NCI-H82 treated with DMSO at 0.1 percent for 48 hours (cell line): Measurements from ENCODE around the gene CPSF4L.
"Not testable (repeated sequence)": the region's sequence is repeated elsewhere in the genome, so short reads cannot be mapped to it uniquely, and the experiment has no call there.

Experiments
- DNase-seq: peaks from one replicate; lab custom pipeline; 2025; ENCODE audit not compliant: unreplicated experiment; lab: John Stamatoyannopoulos, UW

CPSF4L gene, protein sequence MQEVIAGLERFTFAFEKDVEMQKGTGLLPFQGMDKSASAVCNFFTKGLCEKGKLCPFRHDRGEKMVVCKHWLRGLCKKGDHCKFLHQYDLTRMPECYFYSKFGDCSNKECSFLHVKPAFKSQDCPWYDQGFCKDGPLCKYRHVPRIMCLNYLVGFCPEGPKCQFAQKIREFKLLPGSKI

DNA sequence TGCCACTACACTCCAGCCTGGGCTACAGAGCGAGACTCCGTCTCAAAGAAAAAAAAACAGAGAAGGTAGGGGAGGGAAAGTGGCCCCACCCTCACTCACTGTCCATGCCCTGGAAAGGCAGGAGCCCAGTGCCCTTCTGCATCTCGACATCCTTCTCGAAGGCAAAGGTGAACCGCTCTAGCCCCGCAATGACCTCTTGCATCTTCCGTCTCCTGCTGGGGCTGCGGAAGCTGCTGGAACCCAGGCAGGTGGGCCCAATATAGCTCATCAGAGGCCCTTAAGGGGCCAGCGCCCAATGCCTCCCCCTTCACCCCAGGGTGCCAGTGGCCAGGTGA, at the start of gene CPSF4L:
TSS of gene CPSF4L (minus strand) at position 264 of the 335 bp plus-strand sequence. CDS start at position 202, 62 bp downstream.
- no peak for DNase-seq

DNA sequence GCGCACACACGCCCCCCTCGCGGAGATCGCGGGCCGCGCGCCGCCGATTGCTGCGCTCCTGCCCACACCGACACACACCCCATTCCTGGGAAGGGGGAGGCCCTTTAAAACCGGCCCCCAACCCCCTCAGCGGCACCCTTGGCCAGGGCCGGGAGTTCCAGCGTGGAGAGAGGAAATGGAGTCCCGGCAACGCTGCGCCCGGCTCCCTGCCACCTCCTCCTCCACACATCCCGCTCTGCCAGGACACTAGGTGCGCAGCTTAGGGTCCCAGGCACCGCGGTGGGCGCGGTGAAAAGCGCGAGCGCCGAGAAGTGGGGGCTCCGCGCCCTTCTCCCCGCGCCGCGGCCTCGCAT, 49.7 kb upstream of the CPSF4L start:
- no peak for DNase-seq

DNA sequence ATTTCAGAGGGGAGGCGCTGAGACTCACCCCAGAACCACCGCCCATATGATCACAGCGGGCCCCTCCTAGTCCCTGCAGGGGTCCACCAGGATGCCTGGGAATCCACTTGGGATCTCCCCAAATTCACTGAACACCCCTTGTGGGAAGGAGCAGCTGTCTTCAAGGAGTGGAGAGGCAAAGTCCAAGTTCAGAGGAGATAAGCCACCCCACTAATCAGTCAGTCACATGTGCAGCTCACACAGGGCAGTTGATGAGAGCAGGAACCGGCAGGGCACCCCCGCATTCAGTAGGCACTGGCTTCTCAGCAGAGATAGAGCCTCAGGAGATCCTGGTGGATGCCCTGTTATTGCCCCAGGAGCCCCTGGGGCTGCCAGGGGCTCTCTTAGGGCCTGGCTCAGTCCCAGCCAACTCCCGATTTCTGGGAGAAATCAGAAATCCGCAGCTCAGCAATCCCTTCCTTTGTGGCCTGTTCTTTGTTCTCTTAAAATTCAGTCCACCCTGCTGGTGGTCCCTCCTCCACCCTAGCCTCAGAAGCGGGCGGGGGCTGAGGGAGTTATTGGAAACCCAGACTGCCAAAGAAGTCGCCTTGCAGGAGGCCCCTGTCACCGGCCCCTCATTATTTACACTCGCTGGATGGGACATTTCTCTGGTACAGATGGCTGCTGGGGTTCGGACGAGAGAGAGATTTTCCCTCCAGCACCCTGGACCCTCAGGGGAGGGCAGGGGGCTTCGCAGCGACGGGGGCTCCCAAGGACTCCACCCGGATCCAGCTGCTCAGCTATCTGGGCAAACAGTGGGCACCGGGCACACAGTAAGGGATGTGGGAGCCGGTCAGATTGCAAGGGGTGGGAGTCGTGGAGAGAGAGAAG, 48.3 kb upstream of the CPSF4L start:
- DNase-seq, result peak; percentile 57

DNA sequence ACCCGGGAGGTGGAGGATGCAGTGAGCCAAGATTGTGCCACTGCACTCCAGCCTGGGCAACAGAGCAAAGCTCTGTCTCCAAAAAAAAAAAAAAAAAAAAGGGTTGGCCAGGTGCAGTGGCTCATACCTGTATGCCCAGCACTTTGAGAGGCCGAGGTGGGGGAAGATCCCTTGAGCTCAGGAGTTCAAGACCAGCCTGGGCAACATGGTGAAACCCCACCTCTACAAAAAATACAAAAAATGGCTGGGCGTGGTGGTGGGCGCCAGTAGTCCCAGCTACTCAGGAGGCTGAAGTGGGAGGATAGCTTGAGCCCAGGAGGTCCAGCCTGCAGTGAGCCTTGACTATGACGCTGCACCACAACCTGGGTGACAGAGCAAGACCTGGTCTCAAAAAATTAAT, 47.3 kb upstream of the CPSF4L start:
- not testable (repeated sequence) for DNase-seq

DNA sequence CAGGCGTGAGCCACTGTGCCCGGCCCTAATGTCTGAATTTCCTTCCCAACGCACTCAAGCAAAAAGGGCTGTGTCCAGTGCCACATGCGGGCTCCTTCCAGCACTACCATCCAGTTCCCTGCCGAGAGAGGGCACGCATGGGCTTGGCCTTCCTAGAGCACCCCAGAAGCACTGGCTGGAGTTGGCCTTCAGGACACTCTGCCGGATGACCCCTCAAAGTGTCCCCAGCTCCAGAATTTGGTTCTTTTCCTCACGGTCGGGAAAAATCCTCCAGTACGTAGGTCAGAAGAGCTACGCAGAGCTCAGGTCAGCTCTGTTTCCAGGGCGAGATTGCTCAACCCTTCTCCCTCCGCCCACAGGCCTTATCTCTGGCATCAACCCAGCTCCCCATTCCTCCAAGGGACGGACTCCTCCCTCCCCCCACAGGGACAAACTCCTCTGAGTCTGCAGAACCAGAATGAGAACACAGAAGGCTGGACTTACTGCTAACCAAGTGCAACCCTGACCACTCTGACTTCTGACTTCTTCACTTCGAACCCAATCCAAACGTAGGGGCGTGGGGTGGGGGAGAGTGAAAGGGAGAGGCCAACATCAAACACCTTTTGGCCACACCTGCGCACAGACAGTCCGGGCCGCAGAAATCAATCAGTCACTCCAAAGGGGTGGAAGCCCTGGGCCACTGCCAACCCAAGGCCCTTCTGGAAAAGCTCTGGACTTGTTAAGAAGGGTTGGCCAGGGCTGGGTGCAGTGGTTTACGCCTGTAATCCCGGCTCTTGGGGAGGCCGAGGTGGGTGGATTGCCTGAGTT, 46.5 kb upstream of the CPSF4L start:
- DNase-seq, result no peak

DNA sequence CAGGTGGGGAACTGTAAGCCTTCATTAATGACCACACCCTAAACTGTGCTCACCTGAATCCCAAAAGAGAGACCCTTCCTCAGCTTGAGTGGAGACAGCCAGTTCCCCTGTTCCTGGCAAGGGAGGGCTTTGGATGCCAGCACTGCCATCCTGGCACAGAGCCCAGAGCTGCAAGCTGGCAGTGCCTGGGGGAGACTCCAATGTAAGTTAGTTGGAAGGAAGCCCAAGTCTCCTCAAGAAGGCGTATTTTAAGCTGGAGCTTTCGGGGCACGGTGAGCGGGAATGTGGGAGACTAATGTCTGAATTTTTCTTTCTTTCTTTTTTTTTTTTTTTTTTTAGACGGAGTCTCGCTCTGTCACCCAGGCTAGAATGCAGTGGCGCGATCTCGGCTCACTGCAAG, 45.5 kb upstream of the CPSF4L start:
- no peak for DNase-seq

DNA sequence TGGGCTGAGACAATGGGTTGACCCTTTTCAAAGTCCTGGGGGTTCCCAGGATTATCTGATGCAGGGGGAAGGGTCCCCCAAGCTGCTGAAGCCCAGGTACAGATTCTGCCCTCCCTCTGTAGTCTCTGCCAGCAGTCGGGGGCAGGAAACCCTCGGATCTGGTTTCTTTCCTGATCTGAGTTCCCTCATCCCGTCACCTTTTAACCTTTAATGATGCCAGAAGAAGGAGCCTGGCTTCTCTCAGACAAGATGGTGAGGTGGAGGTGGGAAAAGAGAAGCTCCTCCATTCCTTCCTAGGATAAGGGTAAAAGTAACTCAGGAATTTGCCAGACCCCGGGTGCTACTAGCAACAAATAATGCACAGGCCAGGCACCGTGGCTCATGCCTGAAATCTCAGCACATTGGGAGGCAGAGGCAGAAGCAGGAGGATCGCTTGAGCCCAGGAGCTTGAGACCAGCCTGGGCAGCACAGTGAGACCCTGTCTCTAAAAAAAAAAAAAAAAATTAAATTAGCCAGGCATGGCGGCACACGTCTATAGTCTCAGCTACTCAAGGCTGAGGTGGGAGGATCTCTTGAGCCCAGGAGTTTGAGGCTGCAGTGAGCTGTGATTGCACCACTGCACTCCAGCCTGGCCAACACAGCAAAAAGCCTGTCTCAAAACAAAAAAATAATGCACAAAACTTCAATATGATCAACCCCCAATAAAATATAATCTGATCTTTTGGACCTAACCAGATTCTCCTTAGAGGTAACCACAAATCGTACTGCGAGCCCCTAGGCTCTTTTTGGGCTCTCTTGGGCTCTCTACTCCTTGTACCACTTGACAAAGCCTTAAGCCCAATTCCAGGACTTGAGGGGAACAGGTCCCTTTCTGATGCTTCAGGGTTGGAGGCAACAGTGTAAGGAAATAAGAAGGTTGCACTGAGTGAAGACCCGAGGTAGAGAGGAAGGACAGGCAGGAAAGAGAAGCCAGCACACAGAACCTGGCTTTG, 44.5 kb upstream of the CPSF4L start:
- DNase-seq, result no peak

DNA sequence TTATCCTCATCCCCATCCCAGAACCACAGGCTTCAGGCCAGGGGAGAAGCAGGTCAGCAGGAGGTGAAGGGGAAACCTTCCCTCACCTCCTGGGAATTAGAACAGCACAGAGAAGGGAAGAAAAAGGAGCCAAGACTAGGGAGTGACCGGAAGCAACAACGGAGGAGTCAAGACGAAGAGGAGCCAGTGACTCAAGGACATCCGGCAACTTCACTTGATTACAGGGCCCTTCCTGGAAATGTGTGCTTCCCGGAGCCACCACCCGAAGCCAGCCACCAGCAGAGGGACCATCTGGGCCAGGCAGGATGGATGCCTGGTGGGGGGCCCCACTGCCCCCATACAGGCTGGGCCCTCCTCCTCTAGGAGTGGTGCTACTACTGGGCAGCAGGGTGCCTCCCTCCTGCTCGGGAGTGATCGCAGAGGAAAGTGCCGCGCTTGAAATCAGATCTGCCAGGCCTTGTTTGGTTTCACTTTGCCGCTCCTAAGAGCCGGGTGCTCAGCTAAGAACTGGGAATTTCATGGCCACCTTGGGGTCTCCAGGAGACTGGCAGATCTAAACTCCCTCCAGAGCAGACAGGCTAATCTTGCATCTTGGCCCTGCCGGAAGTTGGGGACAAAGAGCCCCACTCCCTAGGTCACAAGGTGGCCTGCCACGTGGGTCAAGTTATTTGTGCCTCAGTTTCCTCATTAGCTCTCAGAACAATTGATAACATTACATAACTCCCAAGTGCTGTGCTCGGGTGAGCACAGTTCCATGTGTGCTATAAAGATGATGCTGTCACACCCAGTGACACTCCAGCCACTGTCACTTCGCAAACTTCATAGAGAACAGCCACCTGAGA, 43.5 kb upstream of the CPSF4L start:
- no peak for DNase-seq

DNA sequence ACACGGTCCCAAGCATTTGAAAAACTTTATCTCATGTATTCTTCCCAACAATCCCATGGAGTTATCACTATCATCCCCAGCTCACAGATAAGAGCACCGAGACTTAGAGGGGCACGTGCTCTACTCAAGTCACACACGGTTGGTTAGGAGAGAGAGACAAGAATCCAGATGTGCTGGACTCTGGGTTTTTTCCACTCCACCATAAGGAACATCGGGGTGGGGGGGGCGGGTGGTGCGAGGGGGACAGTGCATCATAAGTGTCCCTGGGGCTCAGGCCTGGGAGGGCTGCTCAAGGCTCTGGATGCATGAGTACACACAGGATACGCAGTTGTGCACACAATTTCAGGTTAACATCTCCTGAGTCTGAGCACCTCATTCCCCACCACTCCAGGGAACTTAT, 42.8 kb upstream of the CPSF4L start:
- DNase-seq, result no peak

DNA sequence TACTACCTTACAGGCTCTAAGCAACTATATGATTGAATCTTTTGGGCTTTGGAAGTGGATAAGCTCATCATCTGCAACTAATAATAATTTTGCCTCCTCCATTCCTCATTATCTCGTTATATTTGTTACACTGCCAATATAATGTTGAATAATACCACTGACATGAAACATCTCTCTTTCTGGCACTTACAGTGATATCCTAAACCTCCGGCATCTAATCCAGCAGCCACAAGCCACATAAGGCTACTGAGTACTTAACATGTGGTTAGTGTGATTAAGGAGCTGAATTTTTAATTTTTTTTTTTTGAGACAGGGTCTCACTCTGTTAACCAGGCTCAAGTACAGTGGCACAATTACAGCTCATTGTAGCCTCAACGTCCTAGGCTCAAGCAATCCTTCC, 40.5 kb upstream of the CPSF4L start:
- no peak for DNase-seq

DNA sequence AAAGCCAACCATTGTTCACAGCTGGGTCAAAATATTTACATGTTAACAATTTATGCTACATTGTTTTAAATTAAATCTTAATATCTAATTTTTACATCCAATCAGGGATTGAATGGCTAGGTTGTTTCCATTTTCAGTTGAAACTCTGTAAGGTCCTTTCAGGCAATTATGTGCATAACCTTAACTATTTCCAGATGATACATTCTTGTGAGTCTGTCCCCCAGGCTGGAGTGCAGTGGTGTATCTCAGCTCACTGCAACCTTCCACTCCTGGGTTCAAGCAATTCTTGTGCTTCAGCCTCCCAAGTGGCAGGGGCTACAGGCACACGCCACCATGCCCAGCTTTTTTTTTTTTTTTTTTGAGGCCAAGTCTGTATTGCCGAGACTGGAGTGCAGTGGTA, 39.7 kb upstream of the CPSF4L start:
- no peak for DNase-seq

DNA sequence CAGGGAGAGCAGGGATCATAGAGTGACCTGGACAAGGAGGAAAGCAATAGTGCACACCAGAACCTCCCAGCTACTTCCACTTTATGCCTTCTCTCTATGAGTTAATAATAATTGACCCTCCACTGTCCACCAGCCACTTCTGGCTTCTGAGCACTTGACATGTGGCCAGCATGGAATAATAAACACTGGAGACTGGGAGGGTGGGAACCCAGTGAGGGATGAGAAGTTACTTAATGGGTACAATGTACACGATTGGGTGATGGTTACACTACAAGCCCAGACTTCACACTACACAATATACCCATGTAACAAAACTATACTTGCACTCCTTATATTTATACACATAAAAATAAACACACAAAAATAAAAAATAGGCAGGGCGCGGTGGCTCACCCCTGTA, 38.7 kb upstream of the CPSF4L start:
- no peak for DNase-seq

DNA sequence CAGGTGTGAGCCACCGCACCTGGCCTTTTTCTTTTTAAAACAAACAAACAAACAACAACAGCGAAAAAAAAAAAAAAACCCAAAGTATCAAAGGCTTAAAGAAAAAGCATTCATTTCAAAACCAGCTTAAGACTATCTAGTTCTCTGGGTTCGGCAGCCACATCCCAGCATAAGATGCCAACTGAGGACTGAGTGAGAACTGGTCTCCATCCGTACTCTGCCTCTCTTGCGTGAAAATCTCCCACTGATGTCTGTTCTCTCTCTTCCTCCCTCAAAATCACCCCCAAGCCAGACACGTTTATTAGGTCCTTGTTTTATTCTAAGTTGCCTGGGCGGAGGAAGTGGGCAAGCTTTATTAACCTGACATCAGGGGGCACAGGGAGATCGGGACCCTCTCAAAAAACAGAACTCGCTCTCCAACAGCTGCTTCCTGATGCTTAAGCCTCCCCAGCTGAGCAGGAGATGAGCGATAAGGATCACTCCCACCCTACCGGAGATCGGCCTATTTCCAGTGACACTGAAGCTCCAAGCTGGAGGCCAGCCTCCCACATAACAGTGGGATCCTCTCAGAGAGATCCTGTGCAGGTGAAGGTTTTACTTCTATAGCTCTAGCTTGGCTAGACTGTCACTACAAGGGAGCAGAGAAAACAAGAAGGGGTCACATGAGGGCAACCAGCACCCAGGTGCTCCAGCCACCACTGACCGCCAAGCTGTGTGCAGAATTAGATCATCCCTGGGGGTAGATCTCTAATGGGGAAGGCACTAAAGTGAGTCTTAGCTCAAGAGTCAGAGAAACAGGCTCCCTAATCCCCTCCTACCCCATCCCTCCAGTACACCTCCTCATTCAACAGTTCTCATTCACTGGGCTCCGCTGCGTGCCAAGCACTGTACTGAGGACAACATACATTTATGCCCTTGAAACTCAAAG, 36.5 kb upstream of the CPSF4L start:
- DNase-seq, result no peak

DNA sequence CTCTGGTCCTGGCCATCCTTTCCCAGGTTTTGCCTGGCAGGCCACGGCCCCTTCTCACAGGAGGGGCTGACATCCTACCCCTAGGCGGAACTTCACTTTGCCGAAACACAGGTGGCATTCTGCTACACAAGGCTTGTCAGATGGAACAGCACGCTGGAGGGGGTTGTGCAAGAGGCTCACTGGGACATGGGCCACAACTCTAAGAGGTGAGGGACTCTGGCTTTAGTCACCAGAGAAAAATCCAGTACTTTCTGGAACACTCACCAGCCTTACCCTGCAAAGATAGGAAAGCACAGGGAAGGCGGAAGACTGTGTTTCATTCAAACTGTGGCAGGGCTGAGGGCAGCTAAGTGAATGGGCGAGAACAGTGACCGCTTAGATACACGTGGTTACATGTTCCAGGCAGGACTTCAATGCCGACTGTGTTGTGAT, 31.8 kb upstream of the CPSF4L start:
- DNase-seq, result no peak

DNA sequence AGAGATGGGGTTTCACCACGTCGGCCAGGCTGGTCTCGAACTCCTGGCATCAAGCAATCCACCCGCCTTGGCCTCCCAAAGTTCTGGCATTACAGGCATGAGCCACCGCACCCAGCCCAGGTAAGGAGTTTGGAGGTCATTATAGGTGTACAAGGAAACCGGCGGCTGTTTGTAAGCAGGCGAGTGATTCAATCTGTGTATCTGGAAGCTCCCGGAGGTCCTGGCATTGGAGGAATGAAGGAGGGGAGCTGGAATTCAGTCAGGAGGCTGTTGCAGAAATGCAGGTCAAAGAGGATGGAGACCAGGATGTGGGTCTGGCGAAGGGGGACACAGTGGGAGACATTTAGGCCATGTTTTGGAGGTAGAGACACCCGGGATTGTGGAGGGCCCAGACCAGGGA, 31.4 kb upstream of the CPSF4L start:
- DNase-seq, result no peak

DNA sequence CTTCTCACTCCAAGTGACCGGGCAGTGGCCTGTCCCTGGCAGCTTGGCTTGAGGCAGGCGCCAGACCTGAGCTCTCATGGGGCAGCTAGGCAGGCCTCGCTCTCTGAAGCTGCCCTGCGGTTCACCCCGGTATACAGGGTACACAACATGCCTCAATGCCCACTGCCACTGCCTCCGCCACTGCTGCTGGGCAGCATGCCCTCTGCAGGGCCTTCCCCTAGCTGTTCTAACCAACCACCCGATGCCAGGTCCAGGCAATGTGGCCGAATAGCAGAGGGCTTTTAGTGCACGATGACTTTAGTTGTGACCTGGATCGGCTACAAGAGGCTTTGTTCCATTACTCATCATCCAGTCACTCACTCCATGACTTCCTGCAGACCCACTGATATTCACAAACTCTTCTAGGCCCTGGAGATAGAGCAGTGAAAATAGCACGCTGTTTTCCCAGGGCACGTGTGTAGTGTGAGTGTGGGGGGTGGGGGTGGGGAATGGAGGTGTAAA, 30.4 kb upstream of the CPSF4L start:
- no peak for DNase-seq

DNA sequence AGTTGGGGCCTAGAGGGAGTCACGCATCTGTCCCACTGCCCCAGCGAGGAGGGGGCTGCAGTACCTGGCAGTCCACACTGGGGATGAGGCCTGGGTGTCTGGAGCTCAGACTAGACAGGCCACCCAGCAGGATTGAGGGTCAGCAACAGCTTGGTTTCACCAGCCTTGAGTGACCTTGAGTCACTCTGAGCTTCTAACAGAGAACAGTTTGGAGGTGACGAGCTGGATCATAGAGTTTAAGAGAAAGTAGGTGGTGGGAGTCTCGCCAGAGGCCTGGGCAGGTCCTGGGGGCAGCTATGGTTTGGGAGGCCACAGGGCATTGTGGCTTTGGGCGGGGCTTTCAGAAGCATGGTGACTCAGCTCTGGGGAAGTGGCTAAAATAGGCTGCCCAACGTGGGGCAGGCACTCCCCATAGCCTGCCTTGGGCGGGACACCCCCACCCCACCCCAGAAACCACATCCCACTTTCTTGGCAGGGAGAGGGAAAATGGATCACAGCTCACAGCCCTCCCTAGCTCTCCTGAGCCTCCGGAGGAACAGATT, 29.7 kb upstream of the CPSF4L start:
- no peak for DNase-seq
